Fibroblast of skin of right biceps (primary cell): ENCODE results near the gene ECI2.
"Not testable (repeated sequence)": the region's sequence is repeated elsewhere in the genome, so short reads cannot be mapped to it uniquely, and the experiment has no call there.

Source experiments
- DNase-seq: peaks from one replicate; pipeline ENCODE4 v3.0.0-alpha.2; 2013

Gene ECI2

DNA sequence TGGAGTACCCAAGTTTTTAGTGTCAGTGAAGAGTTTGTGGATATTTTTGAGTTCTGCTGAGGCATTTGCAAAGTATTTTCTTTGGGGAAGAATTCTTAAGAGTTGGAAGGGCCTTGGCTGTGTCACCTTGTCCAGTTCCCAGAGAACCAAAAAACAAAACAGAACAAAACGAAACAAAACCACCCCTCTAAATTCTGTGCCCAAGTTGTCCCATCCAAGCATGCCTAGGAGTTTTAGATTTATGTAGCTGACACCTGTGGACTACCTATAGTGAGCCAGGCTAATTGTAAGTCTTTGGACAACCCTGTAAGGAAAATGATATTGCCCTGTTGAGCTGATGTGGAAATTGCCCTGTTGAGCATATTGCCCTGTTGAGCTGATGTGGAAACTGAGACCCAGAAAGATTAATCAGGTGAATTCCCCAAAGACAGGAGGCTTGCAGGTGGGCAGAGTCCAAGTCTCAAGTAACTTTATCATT is 1.0 kb upstream of the ECI2 start:
- no peak for DNase-seq

DNA sequence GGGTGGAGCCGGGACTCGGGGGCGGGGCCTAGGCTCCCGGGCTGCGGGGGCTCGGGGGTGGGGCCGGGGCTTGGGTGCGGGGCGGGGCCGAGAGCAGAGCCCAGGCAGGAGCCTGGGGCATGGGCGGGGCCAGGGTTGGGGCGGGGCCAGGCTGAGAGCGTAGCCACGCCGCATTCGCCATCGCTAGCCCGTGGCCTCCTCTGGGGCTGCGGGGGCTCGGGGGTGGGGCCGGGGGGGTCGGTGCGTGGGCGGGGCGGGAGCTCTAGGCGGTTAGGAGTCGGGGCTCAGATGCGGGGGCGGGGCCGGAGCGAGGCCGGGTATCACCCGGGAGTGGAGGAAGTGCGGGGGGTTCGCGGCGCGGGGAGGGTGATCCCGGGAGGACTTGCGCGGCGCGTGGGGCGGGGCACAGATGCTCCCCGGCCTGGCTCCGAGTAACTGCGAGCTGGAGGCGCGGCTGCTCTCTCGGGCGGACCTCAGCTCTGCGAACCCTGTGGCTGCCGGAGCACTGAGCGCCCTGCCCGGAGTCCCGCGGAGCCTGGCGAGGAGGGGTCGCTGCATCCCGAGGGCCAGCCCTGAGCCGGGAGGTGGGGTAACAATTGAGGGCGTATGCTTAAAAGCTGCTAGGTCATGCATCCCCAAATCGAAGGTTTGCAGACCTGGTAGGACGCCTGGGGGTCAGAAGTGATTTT is 434 bp upstream of the ECI2 start:
- peak; percentile 93 for DNase-seq

DNA sequence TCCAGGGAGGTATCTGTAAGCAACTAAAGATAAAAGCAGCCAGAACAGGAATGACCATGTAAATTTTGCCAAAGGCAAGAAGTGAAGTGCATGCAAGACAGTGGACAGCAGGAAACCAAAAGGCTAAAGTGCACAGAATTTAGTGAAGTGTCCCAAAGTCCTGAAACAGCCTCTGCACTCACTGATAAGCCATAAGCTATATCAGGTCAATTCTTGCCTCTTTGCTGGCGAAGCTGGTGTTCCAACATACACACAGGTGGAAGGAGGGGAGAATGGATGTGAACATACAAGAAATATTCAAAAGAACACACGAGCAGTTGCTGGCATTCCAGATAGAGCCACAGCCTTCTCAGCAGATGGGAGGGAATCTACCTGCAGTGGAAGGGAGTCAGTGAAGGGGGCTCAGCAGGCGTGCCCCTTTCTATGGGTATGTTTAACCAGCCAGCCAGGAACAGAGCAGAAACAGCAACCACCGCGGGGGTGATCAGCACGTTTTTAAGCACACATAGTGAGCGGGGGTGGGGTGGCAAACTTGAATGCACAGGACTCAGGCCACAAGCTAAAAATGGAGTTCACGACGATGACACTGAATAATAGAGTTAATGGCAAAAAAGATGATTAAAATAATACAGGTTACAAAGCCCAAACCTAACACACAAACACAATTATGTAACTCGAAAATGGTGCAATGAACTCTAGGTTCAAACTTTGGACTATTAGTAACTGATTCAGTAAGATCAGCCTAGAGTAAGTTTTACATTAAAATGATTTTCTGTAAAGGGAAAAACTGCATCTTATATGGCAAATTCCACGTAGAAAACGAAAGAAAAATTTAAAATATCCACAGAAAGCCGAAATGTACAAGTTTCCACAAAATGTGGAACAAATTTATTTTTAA is 1.2 kb downstream of the ECI2 start:
- DNase-seq, result peak; percentile 36

DNA sequence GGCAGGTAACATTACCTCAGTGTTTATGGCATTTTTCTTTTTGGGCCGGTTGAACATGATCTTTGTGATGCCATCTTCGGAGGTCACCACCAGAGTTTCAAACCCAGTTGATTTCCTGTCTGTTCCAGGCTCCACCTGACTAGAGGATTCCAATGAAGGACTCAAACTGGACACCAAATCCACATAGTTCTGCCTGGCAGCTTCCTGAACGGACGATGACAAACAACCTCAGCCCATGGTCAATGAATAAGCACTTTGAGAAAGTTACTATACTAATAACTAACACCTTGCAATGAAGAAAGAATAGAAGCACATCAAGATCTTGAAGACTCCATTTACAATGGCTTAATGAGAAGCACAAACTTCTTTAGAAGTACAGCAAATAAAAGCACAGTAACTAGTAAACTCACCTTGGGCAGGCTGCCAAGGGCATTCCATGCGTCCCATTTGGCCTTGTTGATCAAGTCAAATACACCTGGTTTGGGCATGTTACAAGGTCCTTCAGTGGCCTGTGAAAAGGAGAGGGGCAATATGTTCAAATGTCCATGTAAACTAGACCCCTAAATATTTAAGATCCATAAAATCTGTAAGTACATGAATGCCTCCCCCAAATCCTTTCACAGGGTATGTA is 4.9 kb downstream of the ECI2 start:
- no peak for DNase-seq

DNA sequence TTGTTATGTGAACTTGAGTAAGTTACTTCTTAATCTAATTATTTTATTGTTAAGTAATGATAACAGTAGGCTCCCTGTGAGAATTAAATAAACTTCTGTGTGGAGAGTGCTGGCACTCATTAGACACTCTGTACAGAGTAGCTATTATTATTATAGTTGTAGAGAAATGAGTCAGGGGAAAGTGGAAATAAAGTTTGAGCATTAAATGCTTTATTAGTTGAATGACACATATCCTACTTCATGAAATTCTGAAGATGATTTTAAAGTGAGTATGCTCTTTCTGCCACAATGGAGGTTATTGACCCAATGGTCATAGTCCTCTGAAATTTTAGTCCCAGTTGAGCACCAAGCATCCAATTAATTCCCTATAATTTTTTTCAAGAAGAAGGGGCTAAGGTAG is 5.9 kb downstream of the ECI2 start:
- peak; percentile 43 for DNase-seq

DNA sequence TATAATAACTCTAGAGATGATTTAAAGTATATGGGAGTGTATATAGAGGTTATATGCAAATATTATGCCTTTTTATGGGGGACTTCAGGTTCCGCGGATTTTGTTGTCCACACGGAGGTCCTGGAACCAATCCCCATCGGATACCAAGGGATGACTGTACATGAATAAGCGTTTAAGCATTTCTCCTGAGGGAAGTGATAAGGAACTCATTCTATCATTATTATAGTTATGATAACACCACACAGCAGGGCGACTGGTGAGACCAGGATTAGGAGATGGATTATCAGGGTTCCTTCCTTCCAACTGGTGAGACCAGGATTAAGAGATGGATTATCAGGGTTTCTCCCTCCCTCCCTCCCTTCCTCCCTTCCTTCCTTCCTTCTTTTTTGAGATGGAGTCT is 6.6 kb downstream of the ECI2 start:
- peak; percentile 30 for DNase-seq

DNA sequence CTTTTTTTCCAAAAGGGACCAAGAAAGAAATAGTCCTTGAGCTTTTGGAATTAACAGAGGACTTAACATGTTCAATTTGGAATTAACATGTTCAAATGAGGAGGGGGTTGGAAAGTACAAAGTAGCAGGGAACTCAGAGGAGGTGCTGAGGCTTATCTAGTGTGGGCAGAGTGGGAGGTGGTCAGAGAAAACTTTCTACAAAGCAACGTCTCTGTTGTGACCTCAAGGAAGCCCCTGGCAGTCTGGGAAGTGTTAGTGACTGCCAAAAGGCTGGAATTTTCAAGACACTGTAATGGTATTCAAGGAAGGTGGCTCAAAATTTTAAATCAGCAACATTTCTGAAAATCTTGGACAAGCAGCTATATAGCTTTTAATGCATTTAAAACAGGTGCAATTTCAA is 7.3 kb downstream of the ECI2 start:
- DNase-seq, result no peak

DNA sequence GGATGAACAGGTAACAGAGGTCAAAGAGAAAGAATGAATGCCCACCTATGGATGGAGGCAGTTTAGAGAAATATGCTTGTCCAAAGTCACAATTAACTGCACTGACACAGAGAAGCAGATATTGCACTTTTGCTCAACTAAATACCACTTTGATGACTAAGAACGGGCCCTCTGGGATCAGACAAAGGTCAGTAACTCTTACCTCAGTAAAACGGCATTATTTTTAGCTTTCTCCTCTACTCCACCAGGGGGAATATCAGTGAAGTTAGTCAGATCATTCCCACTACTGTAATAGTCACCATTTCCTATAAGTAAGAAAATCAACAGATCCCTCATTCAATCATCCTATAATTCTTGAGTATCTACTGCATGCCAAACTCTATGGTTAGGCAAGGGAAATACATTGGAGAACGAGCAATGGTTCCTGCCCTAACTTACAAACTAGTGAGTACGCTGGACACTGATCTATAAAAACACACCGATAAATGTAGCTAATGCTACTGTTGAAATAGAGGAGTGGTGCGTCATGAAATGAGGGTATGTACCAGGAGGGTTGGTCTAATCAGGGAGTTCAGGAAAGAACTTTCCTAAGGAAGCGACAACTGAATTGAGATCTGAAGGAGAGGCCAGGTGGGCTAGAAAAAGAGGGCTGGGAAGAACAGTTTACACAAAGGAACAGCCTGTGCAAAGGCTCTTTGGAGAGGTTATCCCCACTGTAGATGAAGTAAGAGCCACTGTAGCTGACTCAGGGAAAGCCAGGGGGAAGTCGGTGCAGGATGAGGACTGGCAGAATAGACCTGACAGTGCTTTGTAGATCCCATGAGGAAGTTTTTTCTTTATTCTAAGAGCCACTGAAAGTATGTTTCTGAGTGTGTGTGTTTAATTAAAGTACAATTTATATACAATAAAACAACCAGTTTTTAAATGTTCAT is 9.2 kb downstream of the ECI2 start:
- DNase-seq, result peak; percentile 96

DNA sequence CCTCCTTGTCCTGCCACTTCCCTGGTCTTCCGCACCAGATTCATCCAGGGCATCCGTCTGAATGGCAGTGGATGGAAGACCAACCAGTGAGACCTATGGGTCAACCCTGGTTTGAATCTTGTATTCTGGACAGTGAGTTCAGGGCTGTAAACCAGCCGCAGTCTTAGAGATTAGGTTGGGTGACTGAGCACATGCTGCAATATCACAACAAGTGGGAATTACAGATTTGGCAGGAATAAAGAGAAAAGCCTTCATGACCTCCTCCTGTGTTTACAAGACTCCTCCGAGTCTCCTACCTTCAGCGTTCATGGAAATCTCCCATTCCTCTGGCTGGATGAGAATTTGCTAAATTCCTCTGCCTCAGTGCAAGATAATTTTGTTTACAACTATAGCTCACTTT is 9.9 kb downstream of the ECI2 start:
- DNase-seq, result peak; percentile 12

DNA sequence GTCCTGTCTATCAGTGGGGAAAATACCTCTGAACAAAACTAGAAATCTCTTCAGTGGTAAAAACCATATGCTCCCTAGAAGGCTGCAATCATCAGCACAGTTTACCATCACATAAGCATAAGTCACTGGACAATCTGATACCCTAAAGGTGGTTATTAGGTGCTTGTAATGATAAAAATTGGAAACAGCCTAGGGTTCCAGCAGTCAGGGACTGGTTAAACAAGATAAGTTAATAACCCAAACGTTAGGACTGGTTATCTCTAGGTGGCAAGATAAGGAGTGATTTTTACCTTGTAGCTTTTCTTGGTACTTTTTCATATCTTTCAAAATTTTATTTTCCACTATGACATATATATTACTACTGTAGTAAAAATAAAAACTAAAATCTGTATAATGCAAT is 11.0 kb downstream of the ECI2 start:
- DNase-seq, result no peak

DNA sequence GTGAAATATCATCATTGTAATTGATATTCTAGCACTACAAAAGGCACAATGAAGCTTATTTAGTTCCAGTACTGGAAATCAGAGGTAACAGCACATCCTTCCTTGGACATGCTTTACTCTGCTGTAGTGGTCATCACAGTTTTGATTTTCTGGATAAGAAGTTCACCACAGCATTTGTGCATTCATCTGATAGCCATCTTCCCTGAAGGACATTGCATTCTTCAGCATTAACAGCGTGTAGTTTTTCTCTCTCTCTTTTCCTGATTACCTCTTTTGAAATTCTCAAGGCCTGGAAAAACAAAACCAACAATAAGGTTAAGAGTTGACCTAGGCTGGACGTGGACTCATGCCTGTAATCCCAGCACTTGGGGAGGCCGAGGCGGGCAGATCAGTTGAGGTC is 19.6 kb downstream of the ECI2 start:
- DNase-seq, result no peak

DNA sequence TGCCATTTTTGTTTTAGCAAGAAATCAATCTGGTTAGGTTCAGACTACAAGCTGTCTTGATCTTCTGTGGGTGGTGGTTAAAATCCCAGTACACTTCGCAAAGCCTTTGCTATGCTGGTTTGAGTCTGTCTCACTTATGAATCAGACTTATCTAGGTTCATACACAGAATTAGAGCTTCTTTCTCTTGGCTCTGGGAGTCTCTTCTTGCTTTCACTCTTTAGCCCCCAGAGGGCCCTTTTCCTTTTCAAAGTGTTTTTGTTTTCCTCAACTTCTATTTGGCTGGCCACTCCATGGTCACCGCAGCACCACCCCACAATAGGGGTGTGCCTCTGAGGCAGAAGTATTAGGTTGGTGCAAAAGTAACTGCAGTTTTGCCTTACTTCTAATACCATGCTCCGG is 21.3 kb downstream of the ECI2 start:
- DNase-seq, result no peak

DNA sequence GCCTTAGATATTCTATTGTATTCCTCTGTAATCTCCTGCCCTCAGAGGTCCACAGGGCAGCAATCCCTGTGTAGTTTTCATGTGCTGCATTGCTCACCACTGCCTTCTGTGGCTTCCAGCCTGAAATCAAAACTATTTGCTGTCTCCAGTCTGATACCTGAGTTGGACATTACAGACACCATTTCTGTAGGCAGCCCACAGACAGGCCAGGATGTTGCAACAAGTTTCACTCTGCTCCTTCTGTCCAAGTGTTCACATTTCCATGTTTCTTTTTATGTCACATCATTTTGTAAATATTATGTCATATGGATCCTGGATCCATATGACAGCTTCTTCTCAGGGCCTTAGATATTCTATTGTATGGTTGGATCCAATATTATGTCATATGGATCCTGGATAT is 21.7 kb downstream of the ECI2 start:
- DNase-seq, result no peak

DNA sequence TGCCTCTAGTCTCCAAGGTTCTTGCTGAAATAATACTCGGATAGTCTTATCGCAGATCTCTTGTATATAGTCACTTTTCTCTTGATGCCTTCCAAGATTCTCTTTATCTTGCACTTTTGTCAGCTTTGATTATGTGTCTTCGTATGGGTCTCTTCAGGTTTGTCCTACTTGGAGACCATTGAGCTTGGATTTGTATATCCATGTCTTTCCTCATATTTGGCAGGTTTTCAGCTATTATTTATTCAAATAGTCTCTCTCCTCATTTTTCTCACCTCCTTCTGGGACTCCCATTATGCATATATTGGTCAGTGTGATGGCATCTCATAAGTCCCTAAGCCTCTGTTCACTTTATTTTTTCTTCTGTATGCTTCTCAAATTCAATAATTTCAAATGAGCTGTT is 23.0 kb downstream of the ECI2 start:
- no peak for DNase-seq

DNA sequence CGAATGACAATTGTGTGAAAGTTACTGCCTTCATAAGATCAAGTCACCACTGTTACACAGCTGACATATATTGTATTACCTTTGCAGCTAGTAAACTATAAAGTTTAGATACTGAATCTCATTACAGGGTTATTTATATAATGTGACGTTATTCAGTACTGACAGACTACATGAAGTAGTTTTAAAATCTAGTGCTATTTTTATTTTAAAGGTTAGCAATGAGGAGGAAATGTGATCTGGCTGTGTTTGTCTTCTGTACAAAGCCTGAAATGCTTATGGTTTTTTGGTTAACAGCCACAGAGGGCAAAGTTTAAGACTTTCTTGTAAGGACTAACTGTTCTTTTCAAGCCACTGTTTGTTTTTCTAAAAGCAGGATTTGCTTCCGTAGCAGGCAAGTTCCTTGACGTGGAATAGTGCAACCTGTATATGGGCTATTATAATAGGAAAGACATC is 26.0 kb downstream of the ECI2 start:
- DNase-seq, result not testable (repeated sequence)

DNA sequence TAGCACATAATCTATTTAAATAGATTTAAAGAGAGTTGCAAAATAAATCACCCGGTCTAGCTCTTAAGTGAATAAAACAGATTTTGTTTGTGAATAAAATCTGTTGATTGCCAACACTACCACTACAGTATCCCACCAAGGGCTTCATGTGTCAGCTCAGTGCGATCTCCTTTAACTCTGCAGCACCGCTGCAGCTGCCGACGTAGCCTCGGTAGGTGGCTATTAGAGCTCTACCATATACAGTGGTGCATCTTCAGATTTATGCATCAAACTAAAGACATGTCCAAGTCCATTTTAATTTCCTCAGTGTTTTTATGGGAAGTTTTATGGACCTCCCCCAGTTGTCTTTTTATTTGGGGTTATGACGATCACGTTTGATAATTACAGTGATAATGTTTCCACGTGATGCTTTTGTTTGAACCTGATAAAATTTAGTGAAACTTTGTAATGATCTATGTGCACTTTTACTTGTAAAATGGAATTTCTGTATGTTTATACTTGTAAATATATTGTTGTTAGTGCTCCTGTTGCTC is 26.7 kb downstream of the ECI2 start:
- no peak for DNase-seq

DNA sequence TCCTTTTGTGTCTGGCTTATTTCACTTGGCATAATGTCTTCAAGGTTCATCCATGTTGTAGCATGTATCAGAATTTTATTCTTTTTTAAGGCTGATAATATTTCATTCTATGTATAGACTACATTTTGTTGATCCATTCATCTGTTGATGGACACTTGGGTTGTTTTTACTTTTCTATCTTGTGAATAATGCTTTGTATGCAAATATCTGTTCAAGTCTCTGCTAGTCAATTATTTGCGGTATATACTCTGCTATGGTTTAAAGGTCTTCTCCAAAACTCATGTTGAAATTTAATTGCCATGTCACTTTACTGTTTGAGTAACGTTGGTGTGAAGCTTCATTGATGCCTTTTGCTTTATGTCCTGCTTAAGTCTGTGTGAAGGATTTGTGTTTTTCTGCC is 27.5 kb downstream of the ECI2 start:
- DNase-seq, result no peak

DNA sequence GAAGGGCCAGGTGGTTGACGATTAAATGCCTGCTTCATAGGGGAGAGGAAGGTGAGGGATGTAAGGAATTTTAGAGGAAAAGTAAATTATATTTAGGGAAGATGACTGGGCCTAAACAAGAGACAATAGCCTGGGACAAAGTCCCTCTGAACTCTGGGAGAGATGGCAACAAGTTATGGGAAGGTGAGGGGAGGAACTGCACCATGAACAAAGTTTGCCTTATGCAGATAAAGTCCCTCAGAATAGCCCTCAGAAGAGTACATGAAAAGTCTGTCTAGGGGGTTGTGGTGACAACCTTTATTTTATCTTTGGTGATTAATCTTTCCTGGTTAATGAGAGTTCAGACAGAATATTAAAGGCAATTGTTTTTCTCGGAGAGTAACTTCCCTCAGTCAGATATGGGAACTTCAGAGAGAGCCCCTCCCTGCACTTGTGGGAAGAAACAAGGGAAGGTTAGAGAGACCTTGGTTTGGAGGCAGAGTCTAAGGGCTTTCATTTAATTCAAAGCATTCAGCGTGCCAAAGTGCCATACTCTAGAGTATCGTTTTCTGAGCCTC is 29.3 kb downstream of the ECI2 start:
- no peak for DNase-seq

DNA sequence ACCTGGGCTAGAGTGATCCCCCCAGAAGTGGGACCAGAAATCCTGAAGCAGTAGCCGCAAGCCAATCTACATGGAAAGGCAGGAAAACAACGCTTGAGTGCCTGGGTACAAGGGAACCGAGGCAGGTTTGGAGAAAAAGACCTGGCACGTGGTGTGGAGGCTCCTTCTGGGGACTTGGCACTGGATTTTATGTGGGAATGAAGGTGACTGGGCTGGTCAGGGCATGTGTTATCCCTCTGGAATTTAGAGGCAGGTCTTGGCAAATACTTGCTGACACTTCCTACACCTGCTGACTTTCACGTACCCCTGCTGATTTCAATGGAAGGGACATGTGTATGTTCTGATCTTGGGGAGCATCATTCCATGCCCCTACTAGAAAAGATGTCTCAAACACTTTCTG is 31.4 kb downstream of the ECI2 start:
- no peak for DNase-seq

DNA sequence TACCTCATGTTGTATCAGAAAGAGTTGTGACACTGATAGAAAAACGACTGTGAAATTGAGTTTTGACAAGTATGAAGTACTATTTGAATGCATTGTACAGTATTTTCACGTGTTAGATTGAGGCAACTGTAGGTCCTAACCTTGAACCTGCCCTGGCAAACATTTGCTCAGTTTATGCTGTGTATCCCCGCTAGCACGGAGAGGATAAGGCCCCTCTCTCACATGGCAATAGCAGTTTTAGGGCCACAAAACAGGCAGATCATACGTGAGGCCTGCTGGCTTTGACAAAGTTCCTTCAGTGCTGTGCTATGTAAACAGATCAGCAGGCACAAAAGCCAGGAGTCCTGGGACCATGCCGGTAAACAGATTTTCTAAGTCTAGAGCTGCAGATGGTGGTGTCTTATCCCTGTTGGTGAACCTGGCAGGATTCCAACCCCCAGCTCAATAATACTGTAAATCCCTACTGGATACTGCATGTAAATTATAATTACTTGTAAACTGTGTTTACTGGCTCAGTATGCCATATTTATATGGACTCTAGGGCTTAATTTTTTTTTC is 32.6 kb downstream of the ECI2 start:
- no peak for DNase-seq

DNA sequence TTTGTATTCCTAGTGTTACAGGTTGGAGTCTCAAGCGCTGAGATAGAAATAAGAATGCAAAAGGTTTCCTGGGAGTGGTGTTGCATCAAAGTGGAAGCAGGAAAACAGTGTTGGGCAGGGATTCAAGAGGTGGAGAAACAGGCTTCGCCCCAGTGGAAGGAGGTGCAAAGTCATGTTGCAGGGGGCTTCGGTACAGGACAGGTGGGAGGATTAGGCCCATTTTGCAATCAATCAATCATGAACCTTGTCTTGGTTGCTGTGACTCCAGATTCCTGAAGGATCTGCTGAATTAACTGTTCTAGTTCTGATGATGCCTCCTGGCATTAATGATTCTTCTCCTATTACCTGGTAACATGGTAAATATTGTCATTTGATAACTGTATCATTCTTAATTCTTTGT is 34.1 kb downstream of the ECI2 start:
- no peak for DNase-seq

DNA sequence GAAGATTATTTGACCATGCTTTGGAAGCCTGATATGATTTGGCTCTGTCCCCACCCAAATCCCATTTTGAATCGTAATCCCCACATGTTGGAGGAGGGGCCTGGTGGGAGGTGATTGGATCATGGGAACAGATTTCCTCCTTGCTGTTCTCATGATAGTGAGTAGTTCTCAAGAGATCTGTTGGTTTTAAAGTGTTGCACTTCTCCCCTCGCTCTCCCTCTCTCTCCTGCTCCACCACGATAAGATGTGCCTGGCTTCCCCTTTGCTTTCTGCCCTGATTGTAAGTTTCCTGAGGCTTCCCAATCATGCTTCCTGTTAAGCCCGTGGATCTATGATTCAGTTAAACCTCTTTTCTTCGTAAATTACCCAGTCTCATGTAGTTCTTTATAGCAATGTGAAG is 34.7 kb downstream of the ECI2 start:
- no peak for DNase-seq
